Glutamatergic neuron (in vitro differentiated cells): ENCODE measurements around the gene CCDC134. TPM values are rescaled to one million over a fixed set of nuclear protein-coding genes. Genes with fewer than 3 reads are reported as not detected.

Experiments used
- DNase-seq: peaks from one replicate; pipeline ENCODE4 v3.0.0; 2022
- H3K27ac Mint-ChIP-seq: one replicate; pipeline ENCODE4 v1.8.0; 2020; ENCODE audit warnings: mild to moderate bottlenecking, mixed read lengths, inconsistent platforms; ENCODE audit not compliant: unreplicated experiment
- H3K27me3 Mint-ChIP-seq: one replicate; pipeline ENCODE4 v1.8.0; 2020; ENCODE audit warnings: mild to moderate bottlenecking, moderate library complexity, mixed read lengths, inconsistent platforms; ENCODE audit not compliant: unreplicated experiment
- H3K36me3 Mint-ChIP-seq: one replicate; pipeline ENCODE4 v1.8.0; 2020; ENCODE audit warnings: mild to moderate bottlenecking, mixed read lengths, inconsistent platforms; ENCODE audit not compliant: unreplicated experiment
- H3K4me1 Mint-ChIP-seq: one replicate; pipeline ENCODE4 v1.8.0; 2020; ENCODE audit warnings: mild to moderate bottlenecking, low read depth, mixed read lengths, inconsistent platforms; ENCODE audit not compliant: unreplicated experiment
- H3K4me3 Mint-ChIP-seq: one replicate; pipeline ENCODE4 v1.8.0; 2020; ENCODE audit warnings: mild to moderate bottlenecking, mixed read lengths, inconsistent platforms; ENCODE audit not compliant: unreplicated experiment
- H3K9me3 Mint-ChIP-seq: one replicate; pipeline ENCODE4 v1.8.0; 2020; ENCODE audit warnings: mild to moderate bottlenecking, moderate library complexity, mixed read lengths, inconsistent platforms; ENCODE audit not compliant: unreplicated experiment
- CTCF ChIP-seq: fragments of 200-600 bp; sonication (generic); IDR thresholded peaks from one replicate; pipeline ENCODE4 v1.5.0; 2021; ENCODE audit not compliant: partially characterized antibody, unreplicated experiment
- total RNA-seq: library from RNA; stranded (reverse); fragmentation: NEBNext Ultra II Directional; extraction: Animal tissue kit (Norgen Biotek cat#: 25700); gene quantifications from one replicate; pipeline ENCODE4 v1.2.1, GENCODE V29; 2021; ENCODE audit not compliant: unreplicated experiment

Gene CCDC134
- total RNA-seq, 1 donor from 2014 or later: 9.4 TPM

- H3K27me3 Mint-ChIP-seq: no peaks in the 10 kb centered on the region
- H3K9me3 Mint-ChIP-seq: peaks cover 4% of the 10 kb centered on the region
- no peak for DNase-seq
- no peaks in the 10 kb centered on the region for H3K36me3 Mint-ChIP-seq
- H3K4me1 Mint-ChIP-seq: peaks cover 9% of the 10 kb centered on the region
- H3K4me3 Mint-ChIP-seq: no peak overlapping the region
- H3K27ac Mint-ChIP-seq: no peak overlapping the region
- TF ChIP-seq CTCF: no peak
Observed at GRCh38 chr22:41870786-41871185, 70.3 kb downstream of the CCDC134 start.

- no peaks in the 10 kb centered on the region for H3K4me1 Mint-ChIP-seq
- H3K36me3 Mint-ChIP-seq: no peaks in the 10 kb centered on the region
- H3K4me3 Mint-ChIP-seq: no peak overlapping the region
- DNase-seq: no peak
- H3K27ac Mint-ChIP-seq: no peak overlapping the region
- peaks cover 8% of the 10 kb centered on the region for H3K9me3 Mint-ChIP-seq
- no peaks in the 10 kb centered on the region for H3K27me3 Mint-ChIP-seq
- TF ChIP-seq CTCF: no peak
Observed at GRCh38 chr22:41873391-41873790, 72.9 kb downstream of the CCDC134 start.

GRCh38 chr22:41874090-41874489 lies 73.6 kb downstream of the CCDC134 start:
- no peak overlapping the region for H3K4me3 Mint-ChIP-seq
- H3K27ac Mint-ChIP-seq: no peak overlapping the region
- no peaks in the 10 kb centered on the region for H3K36me3 Mint-ChIP-seq

GRCh38 chr22:41875531-41876270 lies 75.2 kb downstream of the CCDC134 start:
- H3K4me1 Mint-ChIP-seq: no peaks in the 10 kb centered on the region
- TF ChIP-seq CTCF: no peak
- no peak overlapping the region for H3K27ac Mint-ChIP-seq
- H3K4me3 Mint-ChIP-seq: no peak overlapping the region
- H3K36me3 Mint-ChIP-seq: no peaks in the 10 kb centered on the region
- H3K9me3 Mint-ChIP-seq: peaks cover 6% of the 10 kb centered on the region
- DNase-seq: no peak
- H3K27me3 Mint-ChIP-seq: no peaks in the 10 kb centered on the region

More at GRCh38 chr22:41874090-41874489, 73.6 kb downstream of the CCDC134 start:
- no peaks in the 10 kb centered on the region for H3K27me3 Mint-ChIP-seq
- DNase-seq: no peak
- H3K4me1 Mint-ChIP-seq: no peaks in the 10 kb centered on the region
- H3K9me3 Mint-ChIP-seq: peaks cover 8% of the 10 kb centered on the region
- no peak for TF ChIP-seq CTCF

Other genes starting within 250 kb of the CCDC134 start
- 4.7 TPM for gene CSDC2, start 239.7 kb upstream of the CCDC134 start, total RNA-seq
- 35.0 TPM for gene PMM1, start 210.8 kb upstream of the CCDC134 start, total RNA-seq
- 34.5 TPM for gene DESI1, start 179.6 kb upstream of the CCDC134 start, total RNA-seq
- 155 TPM for gene XRCC6, start 179.4 kb upstream of the CCDC134 start, total RNA-seq
- gene SNU13, start 111.8 kb upstream of the CCDC134 start, total RNA-seq: 93.5 TPM
- 0.64 TPM for gene MEI1, start 101.2 kb upstream of the CCDC134 start, total RNA-seq
- gene SREBF2, start 32.4 kb downstream of the CCDC134 start, total RNA-seq: 291 TPM
- gene SHISA8, start 114.4 kb downstream of the CCDC134 start, total RNA-seq: not detected
- 0.37 TPM for gene TNFRSF13C, start 126.1 kb downstream of the CCDC134 start, total RNA-seq
- gene CENPM, start 146.5 kb downstream of the CCDC134 start, total RNA-seq: 3.4 TPM
- 216 TPM for gene SEPTIN3, start 168.8 kb downstream of the CCDC134 start, total RNA-seq
- not detected for gene WBP2NL, start 198.1 kb downstream of the CCDC134 start, total RNA-seq